ELR (cell line): ENCODE data around the gene DLK2.
"Not testable (repeated sequence)": the region's sequence is repeated elsewhere in the genome, so short reads cannot be mapped to it uniquely, and the experiment has no call there.

Experiments
- DNase-seq: peaks from one replicate; pipeline ENCODE4 v3.0.0-alpha.2; 2015; ENCODE audit warnings: low read depth

DLK2 gene

DNA sequence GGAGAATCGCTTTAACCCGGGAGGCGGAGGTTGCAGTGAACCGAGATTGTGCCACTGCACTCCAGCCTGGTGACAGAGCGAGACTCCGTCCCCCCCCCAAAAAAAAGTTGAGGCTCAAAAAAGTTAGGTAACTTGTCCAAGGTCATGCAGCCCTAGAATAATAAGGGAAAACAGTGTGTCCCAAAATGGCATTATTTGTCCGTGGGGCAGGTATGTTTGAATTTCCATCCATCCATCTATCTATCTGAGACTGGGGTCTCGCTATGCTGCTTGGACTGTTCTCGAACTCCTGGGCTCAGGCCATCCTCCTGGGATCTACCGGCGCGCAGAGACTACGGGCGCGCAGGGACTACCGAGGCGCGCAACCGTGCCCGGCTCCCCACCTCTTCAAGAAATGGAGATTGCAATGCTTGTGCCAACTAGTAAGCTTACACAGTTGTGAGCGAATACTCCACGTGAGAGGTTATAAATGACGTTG, 28.4 kb downstream of the DLK2 start:
- DNase-seq: no peak

DNA sequence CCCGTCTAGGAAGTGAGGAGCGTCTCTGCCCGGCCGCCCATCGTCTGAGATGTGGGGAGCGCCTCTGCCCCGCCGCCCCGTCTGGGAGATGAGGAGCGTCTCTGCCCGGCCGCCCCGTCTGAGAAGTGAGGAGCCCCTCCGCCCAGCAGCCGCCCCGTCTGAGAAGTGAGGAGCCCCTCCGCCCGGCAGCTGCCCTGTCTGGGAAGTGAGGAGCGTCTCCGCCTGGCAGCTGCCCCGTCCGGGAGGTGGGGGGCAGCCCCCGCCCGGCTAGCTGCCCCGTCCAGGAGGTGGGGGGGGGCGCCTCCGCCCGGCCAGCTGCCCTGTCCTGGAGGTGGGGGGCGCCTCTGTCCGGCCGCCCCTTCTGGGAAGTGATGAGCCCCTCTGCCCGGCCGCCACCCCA, 30.3 kb downstream of the DLK2 start:
- not testable (repeated sequence) for DNase-seq

DNA sequence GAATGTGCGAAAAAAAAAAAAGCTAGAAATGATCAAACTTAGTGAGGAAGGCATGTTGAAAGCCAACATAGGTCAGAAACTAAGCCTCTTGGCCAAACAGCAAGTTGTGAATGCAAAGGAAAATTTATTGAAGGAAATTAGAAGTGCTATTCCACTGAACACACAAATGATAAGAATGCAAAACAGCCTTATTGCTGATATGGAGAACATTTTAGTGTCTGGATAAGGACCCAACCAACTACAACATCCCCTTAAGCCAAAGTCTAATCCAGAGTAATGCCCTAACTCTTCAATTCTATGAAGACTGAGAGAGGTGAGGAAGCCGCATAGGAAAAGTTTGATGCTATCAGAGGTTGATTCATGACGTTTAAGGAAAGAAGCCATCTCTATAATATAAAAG, 33.5 kb downstream of the DLK2 start:
- no peak for DNase-seq

DNA sequence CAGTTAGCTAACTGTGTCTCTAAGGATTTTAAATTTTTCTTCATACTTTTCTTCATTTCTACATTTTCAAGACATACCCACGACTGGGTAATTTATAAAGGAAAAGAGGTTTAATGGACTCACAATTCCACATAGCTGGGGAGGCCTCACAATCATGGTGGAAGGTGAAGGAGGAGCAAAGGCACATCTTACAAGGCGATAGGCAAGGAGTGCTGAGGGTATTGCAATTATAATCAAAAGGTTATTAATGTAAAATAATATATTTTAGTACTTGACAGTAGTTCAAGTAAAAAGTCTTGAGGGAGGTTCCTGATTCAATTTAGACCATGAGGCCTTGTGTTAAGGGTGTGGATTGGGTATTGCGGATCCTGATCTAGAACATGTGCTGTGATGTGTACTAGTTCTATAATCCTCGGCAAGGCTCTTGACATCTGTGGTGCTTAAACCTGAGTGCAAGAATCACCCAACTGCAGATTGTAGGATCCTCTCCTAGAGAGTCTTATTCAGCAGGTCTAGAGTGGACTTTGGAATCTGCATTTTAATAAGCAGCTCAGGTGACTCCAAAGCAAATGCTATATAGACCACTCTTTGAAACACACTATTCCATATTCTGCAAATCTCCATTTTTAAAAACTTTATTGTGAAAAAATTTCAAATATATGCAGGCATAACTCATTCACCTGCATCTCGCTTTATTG, 35.2 kb downstream of the DLK2 start:
- DNase-seq: no peak

DNA sequence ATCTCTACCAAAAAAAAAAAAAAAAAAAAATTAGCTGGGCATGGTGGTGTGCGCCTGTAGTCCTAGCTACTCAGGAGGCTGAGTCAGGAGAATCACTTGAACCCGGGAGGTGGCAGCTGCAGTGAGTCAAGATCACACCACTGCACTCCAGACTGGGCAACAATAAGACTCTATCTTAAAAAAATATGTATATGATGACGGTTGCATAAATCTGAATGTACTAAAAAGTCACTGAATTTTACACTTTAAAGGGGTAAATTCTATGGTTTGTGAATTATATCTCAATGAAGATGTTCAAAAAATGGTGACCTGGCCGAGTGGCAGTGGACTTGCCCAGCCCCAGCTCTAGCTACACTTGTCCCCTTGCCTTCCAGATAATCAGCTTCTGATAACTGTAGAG, 38.4 kb downstream of the DLK2 start:
- no peak for DNase-seq

DNA sequence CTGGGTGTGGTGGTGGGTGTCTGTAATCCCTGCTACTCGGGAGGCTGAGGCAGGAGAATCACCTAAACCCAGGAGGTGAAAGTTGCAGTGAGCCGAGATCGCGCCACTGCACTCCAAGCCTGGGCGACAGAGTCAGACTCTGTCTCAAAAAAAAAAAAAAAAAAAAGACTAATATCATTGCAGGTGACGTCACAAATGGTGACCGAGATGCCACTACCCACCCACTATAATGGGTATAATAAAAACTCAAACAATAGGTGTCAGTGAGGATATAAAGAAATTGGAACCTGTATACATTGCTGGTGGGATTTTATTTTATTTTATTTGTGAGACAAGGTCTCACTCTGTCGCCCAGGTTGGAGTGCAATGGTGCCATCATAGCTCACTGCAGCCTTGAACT, 40.1 kb downstream of the DLK2 start:
- not testable (repeated sequence) for DNase-seq

DNA sequence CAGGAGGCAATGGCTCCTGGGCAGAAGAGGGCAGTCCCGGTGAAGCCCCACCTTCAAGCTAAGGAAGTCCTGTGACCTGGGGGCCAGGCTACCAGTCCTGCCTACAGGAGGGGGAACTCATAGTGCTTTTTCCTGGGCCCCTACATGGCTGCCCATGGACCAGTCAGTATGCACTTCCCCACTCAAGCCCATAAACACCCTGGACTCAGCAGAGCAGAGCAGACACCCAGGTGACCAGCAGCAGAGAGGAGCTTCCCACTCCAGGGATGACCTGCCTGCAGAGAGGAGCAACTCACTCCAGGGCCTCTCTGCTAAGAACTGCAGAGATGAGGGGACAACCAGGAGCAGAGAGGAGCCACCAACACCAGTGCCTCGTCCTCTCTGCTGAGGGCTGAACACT, 42.3 kb downstream of the DLK2 start:
- DNase-seq: no peak

DNA sequence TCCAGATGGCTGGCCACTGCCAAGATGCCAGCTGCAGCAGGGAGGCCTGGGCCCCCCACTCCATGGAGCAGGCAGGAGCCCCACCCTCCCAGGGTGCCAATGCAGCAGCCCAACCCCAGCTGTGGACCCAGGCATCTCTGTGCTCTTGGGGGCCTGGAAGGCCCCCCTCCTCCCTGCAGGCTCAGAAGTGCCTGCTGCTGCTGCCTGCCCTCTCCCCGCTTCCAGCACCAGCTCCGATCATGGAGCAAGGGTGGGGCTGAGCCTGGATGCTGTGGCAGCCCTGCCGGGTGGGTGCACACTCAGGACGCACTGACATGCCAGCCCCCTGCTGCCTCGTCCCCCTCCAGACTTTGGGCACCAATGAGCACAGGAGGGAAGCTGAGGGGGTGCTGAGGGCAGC, 42.8 kb downstream of the DLK2 start:
- DNase-seq: no peak

DNA sequence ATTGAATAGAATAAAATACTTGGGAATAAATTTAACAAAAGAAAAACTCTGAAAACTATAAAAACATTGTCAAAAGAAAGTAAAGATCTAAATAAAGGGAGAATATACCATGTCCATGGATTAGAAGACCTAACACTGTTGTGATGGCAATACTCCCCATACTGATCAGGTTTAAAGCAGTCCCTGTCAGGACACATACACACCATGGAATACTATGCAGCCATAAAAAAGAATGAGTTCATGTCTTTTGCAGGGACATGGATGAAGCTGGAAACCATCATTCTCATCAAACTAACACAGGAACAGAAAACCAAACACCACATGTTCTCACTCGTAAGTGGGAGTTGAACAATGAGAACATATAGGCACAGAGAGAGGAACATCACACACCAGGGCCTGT, 44.6 kb downstream of the DLK2 start:
- DNase-seq: not testable (repeated sequence)

DNA sequence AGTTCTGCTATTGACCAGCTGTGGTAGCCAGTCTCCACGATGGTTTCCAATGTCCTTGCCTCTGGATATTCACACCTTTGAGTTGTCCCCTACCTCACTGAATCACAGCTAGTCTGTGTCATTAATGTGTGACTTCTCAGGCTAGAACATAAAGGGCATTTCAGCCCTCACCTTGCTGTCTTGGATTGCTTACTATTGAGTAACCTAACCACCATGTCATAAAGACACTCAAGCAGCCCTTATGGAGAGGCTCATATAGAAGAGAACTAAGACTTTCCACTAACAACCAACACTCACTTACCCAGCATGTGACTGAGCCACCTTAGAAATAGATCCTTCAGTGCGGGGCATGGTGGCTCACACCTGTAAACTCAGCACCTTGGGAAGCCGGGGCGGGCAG, 47.1 kb downstream of the DLK2 start:
- DNase-seq: no peak

DNA sequence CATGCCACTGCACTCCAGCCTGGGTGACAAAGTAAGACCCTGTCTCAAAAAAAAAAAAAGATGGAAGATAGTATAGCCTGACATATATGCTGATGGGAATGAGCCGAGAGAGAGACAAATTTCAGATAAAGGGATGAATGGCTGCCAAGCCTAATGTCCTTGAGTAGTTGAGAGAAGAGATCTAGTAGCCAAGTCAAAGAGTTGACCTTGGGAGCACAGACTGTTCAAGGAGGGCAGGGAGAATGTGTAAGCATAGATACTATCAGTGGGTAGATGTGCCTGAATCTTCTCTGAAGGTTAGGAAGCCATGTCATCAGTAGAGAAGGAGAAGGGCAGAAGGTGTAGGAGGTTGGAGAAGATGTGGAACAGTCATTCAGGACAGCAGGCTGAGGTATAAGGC, 48.1 kb downstream of the DLK2 start:
- no peak for DNase-seq

DNA sequence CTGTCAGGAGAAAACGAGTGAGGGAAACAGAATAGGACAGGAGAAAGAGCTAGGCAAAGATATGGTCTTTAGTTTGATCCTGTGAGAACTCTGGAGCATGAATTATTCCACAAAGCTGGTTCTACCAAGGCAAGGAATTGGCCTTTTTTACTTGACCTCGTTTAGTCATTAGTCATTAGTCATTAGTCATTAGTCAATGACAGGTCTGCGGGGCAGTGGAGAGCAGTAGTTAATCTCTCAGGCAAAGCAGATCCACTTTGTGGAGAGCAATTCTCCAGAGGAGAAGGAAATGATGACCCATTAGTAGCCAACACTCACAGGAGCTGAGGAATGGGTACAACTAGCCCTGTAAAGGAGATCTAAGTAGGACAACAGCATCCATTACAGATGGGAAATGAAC, 50.0 kb downstream of the DLK2 start:
- peak; percentile 57 for DNase-seq

DNA sequence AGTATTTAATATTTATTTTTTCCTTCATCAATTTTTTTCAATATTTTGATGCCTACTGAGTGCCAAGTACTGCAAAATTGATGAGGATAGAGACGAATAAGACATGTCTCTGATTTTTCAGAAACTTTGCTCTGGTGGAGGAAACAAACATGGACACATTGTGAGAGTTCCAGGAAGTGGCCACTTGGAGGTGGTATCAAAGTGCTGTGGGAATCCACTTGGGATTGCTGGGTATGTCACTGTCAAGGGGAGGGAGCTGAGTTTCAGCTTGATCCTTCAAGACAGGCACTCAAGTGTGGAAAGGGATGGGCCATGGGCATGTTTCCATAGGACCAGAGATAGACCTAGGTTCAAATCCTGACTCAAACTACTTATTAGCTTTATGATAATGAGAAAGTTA, 52.5 kb downstream of the DLK2 start:
- DNase-seq: peak; percentile 20

DNA sequence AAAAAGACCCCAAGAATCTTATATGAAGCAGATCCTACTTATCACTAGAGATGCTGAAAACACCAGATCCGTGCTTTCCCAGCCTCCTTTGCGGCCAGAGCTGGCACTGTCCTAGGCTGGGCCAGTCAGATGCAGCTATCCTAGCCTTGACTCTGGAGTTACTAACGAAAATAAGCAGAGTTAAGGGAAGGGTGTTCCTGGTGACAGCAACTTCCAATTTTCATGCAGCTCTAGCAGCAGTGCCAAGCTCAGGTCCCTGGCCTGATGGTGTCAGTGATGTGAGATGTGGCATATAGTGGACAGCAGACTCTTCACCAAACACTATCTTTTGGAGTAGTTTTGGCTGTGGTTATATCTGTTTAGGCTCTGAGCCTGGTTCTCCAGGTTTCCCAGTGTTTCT, 53.6 kb downstream of the DLK2 start:
- no peak for DNase-seq
